ENCODE results near the gene VPS13D. TPM values are rescaled to one million over a fixed set of nuclear protein-coding genes. Genes with fewer than 3 reads are reported as not detected.

Gene VPS13D
- total RNA-seq, 1 experiment from 2014 or later: 20.2 TPM

DNA sequence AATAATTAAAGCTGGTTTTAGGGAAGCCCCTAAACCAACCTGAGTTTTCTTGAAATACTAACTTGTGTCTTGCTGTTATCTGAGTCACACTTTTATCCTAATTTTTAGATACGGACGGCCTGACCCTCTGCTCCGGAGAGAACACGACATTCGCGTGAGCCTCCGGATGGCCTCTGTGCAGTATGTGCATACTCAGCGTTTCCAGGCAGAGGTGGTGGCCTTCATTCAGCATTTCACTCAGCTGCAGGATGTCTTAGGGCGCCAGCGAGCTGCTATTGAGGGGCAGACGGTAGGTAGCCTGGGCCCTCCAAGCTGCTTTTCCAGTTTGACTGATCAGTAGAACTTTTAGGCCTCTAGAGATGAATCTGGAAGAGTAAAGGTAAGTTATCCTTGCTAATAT lies 63.6 kb downstream of the VPS13D start:
- H4K8ac ChIP-seq (replicated peaks; ENCODE audit: insufficient read length, low read depth, low read length): no peak overlapping the region
- no peak overlapping the region for H4K5ac ChIP-seq (ENCODE audit: insufficient read length, low read depth, low read length)
- H3K9me3 Mint-ChIP-seq: no peaks in the 10 kb centered on the region
- H3K4me1 ChIP-seq (ENCODE audit: insufficient read depth, low read length): no peaks in the 10 kb centered on the region
- no peaks in the 10 kb centered on the region for H3K79me1 ChIP-seq (ENCODE audit: insufficient read depth, low read depth, low read length, poor library complexity, severe bottlenecking)
- H3K36me3 Mint-ChIP-seq (ENCODE audit: insufficient read depth in 1 of 3, low read depth in 3 of 3): peaks cover 2 to 24% (median 16%) of the 10 kb centered on the region in 3 experiments; a peak in 5 of 7 replicates
- no peak for TF ChIP-seq CTCF (conservative IDR thresholded peaks at IDR 0.05)
- H2BK12ac ChIP-seq (ENCODE audit: insufficient read length, low read depth, low read length): no peak overlapping the region
- H3K9me3 ChIP-seq (ENCODE audit: control insufficient read depth, low read depth, low read length): no peaks in the 10 kb centered on the region
- H3K4me3 Mint-ChIP-seq: no peak overlapping the region
- H4K20me1 ChIP-seq (ENCODE audit: control insufficient read depth, insufficient read depth, insufficient read length): no peaks in the 10 kb centered on the region
- H3K4ac ChIP-seq (ENCODE audit: low read depth, low read length): no peak overlapping the region
- DNase-seq: no peak
- H3T11ph ChIP-seq (ENCODE audit: low read length): no peak overlapping the region
- H2AK5ac ChIP-seq (ENCODE audit: insufficient read length, low read length): no peak overlapping the region
- H3K27me3 Mint-ChIP-seq (ENCODE audit: low read depth): no peaks in the 10 kb centered on the region
- H3K79me2 ChIP-seq (ENCODE audit: insufficient read depth, low read length): no peaks in the 10 kb centered on the region
- H3K23ac ChIP-seq (ENCODE audit: insufficient read length, low read depth, low read length): no peak overlapping the region
- no peak overlapping the region for H3K4me2 ChIP-seq (ENCODE audit: insufficient read depth, insufficient read length, low read length)
- H3K4me1 Mint-ChIP-seq: no peaks in the 10 kb centered on the region
- H2BK5ac ChIP-seq (ENCODE audit: insufficient read length, low read length): no peak overlapping the region
- no peak overlapping the region for H2BK15ac ChIP-seq (ENCODE audit: low read depth, low read length)
- H3K27ac Mint-ChIP-seq: peak overlapping the region in 1 of 3 experiments; percentile 57; a peak in 1 of 7 replicates
- no peaks in the 10 kb centered on the region for H3K27me3 ChIP-seq (ENCODE audit: insufficient read depth, low read length)
- WGBS (ENCODE audit: extremely low coverage, insufficient read length, low lambda C conversion rate): no CpG with 5 or more reads among the region's 11 CpGs
- no peak overlapping the region for H3K14ac ChIP-seq (ENCODE audit: insufficient read depth, low read length)
- no peak overlapping the region for H3K9ac ChIP-seq (ENCODE audit: extremely low read depth, insufficient read length, low read length)
- H2BK20ac ChIP-seq (ENCODE audit: low read depth, low read length, poor library complexity, severe bottlenecking): no peak overlapping the region
- no peak overlapping the region for H2BK120ac ChIP-seq (ENCODE audit: low read depth, low read length, poor library complexity, severe bottlenecking)
- no peak overlapping the region for H3K56ac ChIP-seq (ENCODE audit: insufficient read length, low read depth, low read length)
- no peak overlapping the region for H4K91ac ChIP-seq (ENCODE audit: insufficient read length, low read depth, low read length)
- no peak overlapping the region for H3K27ac ChIP-seq (ENCODE audit: insufficient read length, low read depth, low read length)
- H3K23me2 ChIP-seq (ENCODE audit: insufficient read length, low read depth, low read length, poor library complexity, severe bottlenecking): no peaks in the 10 kb centered on the region
- no peak overlapping the region for H2AFZ ChIP-seq (ENCODE audit: low read length)
- no peak overlapping the region for H3K18ac ChIP-seq (ENCODE audit: insufficient read length, low read depth, low read length)

Data from H9 (cell line).